Pancreas (tissue), 10 donors: ENCODE measurements around the gene ITGA1. TPM values are rescaled to one million over a fixed set of nuclear protein-coding genes. Genes with fewer than 3 reads are reported as not detected.
A peak's percentile ranks its signal among the peaks of the same experiment; 100 is the strongest.

Source experiments
- ATAC-seq, 4 donors: fragments of 200-7000 bp; cut with Tn5 transposase; one replicate each; pipeline versions ENCODE4 v1.8.0 to v1.9.1; 2020; ENCODE audit warnings: mild to moderate bottlenecking in 4 of 4, moderate library complexity in 4 of 4
- DNase-seq, 6 donors: peaks; one replicate each; pipeline ENCODE4 v3.0.0-alpha.2; 2020
- FAIRE-seq: peaks from 2 replicates; lab custom pipeline; 2012; peaks lifted over from hg19 to GRCh38; lab: Jason Lieb, UNC
- H3K27ac ChIP-seq, 4 donors: fragments of 200-600 bp; sonication (generic); 1 replicate in 3 of 4; 2 replicates in 1 of 4; pipeline versions ENCODE4 v1.5.0 to v1.8.0; 2020
- H3K27me3 ChIP-seq, 4 donors: fragments of 200-600 bp; one replicate each; pipeline ENCODE4 v1.8.0; 2021
- H3K36me3 ChIP-seq, 3 donors: fragments of 200-600 bp; sonication (generic) in 1 of 3; one replicate each; pipeline versions ENCODE4 v1.5.0 to v1.8.0; 2020 to 2021
- H3K4me1 ChIP-seq, 3 donors: fragments of 200-600 bp; one replicate each; pipeline ENCODE4 v1.8.0; 2021
- H3K4me3 ChIP-seq, 4 donors: fragments of 200-600 bp; sonication (generic) in 2 of 4; one replicate each; pipeline versions ENCODE4 v1.5.0 to v1.8.0; 2020 to 2021
- H3K9me3 ChIP-seq, 4 donors: fragments of 200-600 bp; one replicate each; pipeline ENCODE4 v1.8.0; 2021
- CTCF ChIP-seq, 4 donors: fragments of 200-600 bp; sonication (generic) in 3 of 4; IDR thresholded peaks; one replicate each; pipeline versions ENCODE4 v1.5.0 to v1.8.0; 2021; ENCODE audit warnings: antibody characterized with exemption in 4 of 4
- WGBS, 2 donors: extraction: QIAGEN DNeasy Blood & Tissue Kit; methylation state at CpG; one replicate each; pipeline ENCODE4 v1.1.7; 2013; 5-methylcytosine and 5-hydroxymethylcytosine counted together
- intact Hi-C, 3 donors: fragments of 100-400 bp; cut with DNase I; formaldehyde crosslinking; loops; one replicate each; pipeline versions ENCODE4 v1.11.1 to v1.14.2; 2022
- polyA plus RNA-seq, 2 donors: library from polyadenylated mRNA; stranded (reverse); fragments of 200-250 nt; gene quantifications; one replicate each; pipeline ENCODE4 v1.2.3, GENCODE V29; 2013
- total RNA-seq, 6 donors: library from RNA; stranded (reverse); fragmentation: NEBNext Ultra II Directional in 4 of 6; extraction: Animal tissue kit (Norgen Biotek cat#: 25700) in 4 of 6; gene quantifications; one replicate each; pipeline versions ENCODE4 v1.2.1 to v1.2.4, GENCODE V29; 2021 to 2023
- donor health status: healthy with polysubstance abuse.
- donor health status: DM: no; HTN: no; CAD: no; lungs with moderate emphysema.
- donor health status: DM: no; HTN: no; CAD: no.
- donor health status: control.
- donor health status: control.
- donor health status: Bipolar disorder and iron deficiency.
- donor health status: DM: yes; HTN: yes; CAD: no.
- donor health status: DM: no; HTN: no; CAD: no.
- donor health status: DM: no; HTN: no; CAD: no.
- donor health status: DM: yes; HTN: yes; CAD: no.

ITGA1 gene
- total and polyA plus RNA-seq, 8 donors, result 1.9 to 18.3 (median 6.3) TPM

- intact Hi-C loops, result no loop called here
- FAIRE-seq, result no peak
- Histone ChIP-seq H3K4me1 (no peaks in the 10 kb centered on the region), H3K27me3 (no peaks in the 10 kb centered on the region), H3K27ac (no peak overlapping the region), H3K4me3 (no peak overlapping the region), H3K9me3 (no peaks in the 10 kb centered on the region), H3K36me3 (no peaks in the 10 kb centered on the region)
- no peak for DNase-seq
- TF ChIP-seq CTCF (IDR thresholded peaks at IDR 0.05), result no peak
- ATAC-seq, result peak in 1 of 4 donors; percentile 56
- WGBS, 2 donors, result 6 to 15% methylated on average over 1 of the region's 1 CpG
Measured at GRCh38 chr5:52884453-52884852, 96.7 kb downstream of the ITGA1 start.

GRCh38 chr5:52885614-52886013 lies 97.9 kb downstream of the ITGA1 start:
- FAIRE-seq, result no peak
- ATAC-seq, result no peak
- TF ChIP-seq CTCF (IDR thresholded peaks at IDR 0.05), result no peak
- intact Hi-C loops, result no loop called here
- no peaks in the 10 kb centered on the region for H3K36me3 ChIP-seq
- 80 to 82% methylated on average over 4 of the region's 4 CpGs for WGBS, 2 donors
- H3K9me3 ChIP-seq, result no peaks in the 10 kb centered on the region
- no peak overlapping the region for H3K27ac ChIP-seq
- no peak for DNase-seq
- no peaks in the 10 kb centered on the region for H3K4me1 ChIP-seq
- H3K4me3 ChIP-seq, result no peak overlapping the region
- H3K27me3 ChIP-seq, result no peaks in the 10 kb centered on the region

GRCh38 chr5:52886206-52886605 lies 98.5 kb downstream of the ITGA1 start:
- H3K4me3 ChIP-seq, result no peak overlapping the region
- no peaks in the 10 kb centered on the region for H3K27me3 ChIP-seq
- ATAC-seq (no peak), DNase-seq (no peak), FAIRE-seq (no peak)
- no peaks in the 10 kb centered on the region for H3K36me3 ChIP-seq
- WGBS, 2 donors, result 75 to 78% methylated on average over 2 of the region's 2 CpGs
- no peak for TF ChIP-seq CTCF (IDR thresholded peaks at IDR 0.05)
- H3K4me1 ChIP-seq, result no peaks in the 10 kb centered on the region
- intact Hi-C loops, result no loop called here
- H3K27ac ChIP-seq, result no peak overlapping the region
- no peaks in the 10 kb centered on the region for H3K9me3 ChIP-seq

GRCh38 chr5:52887066-52887465 lies 99.3 kb downstream of the ITGA1 start:
- FAIRE-seq (no peak), ATAC-seq (no peak), DNase-seq (no peak)
- Histone ChIP-seq H3K27ac (no peak overlapping the region), H3K27me3 (no peaks in the 10 kb centered on the region), H3K4me1 (peaks cover 0 to 3% (median 0%) of the 10 kb centered on the region in 3 donors), H3K36me3 (no peaks in the 10 kb centered on the region), H3K9me3 (no peaks in the 10 kb centered on the region), H3K4me3 (no peak overlapping the region)
- intact Hi-C loops, result no loop called here
- WGBS, 2 donors, result 72 to 80% methylated on average over 2 of the region's 2 CpGs
- TF ChIP-seq CTCF (IDR thresholded peaks at IDR 0.05), result no peak

GRCh38 chr5:52888363-52888762 lies 100.6 kb downstream of the ITGA1 start:
- Histone ChIP-seq H3K4me1 (peaks cover 0 to 16% (median 10%) of the 10 kb centered on the region in 3 donors), H3K4me3 (no peak overlapping the region), H3K27me3 (no peaks in the 10 kb centered on the region), H3K27ac (no peak overlapping the region), H3K9me3 (no peaks in the 10 kb centered on the region), H3K36me3 (no peaks in the 10 kb centered on the region)
- WGBS, 2 donors, result 32 to 43% methylated on average over 5 of the region's 5 CpGs
- intact Hi-C loops, result no loop called here
- no peak for FAIRE-seq
- no peak for ATAC-seq
- no peak for DNase-seq
- no peak for TF ChIP-seq CTCF (IDR thresholded peaks at IDR 0.05)
